Neural crest cell (in vitro differentiated cells): ENCODE measurements around the gene CCDC71L. TPM values are rescaled to one million over a fixed set of nuclear protein-coding genes. Genes with fewer than 3 reads are reported as not detected.
"Not testable (repeated sequence)": the region's sequence is repeated elsewhere in the genome, so short reads cannot be mapped to it uniquely, and the experiment has no call there.

ENCODE experiments used
- DNase-seq: peaks from one replicate; pipeline ENCODE4 v3.0.0; 2021; ENCODE audit warnings: low read depth, mixed read lengths, low spot score
- H3K27ac Mint-ChIP-seq: one replicate; pipeline ENCODE4 v1.8.0; 2021; ENCODE audit warnings: mild to moderate bottlenecking, mixed read lengths; ENCODE audit not compliant: unreplicated experiment
- H3K27me3 Mint-ChIP-seq: 2 replicates; pipeline ENCODE4 v1.8.0; 2021; ENCODE audit warnings: low read depth, mild to moderate bottlenecking, mixed read lengths
- H3K36me3 Mint-ChIP-seq: 2 replicates; pipeline ENCODE4 v1.8.0; 2021; ENCODE audit warnings: low read depth, mild to moderate bottlenecking, mixed read lengths
- H3K4me1 Mint-ChIP-seq: 2 replicates; pipeline ENCODE4 v1.8.0; 2021; ENCODE audit warnings: mixed read lengths
- H3K4me3 Mint-ChIP-seq: one replicate; pipeline ENCODE4 v1.8.0; 2021; ENCODE audit warnings: mild to moderate bottlenecking, mixed read lengths
- H3K9me3 Mint-ChIP-seq: 2 replicates; pipeline ENCODE4 v1.8.0; 2021; ENCODE audit warnings: mixed read lengths
- long read RNA-seq: library from polyadenylated mRNA; unstranded; transcript quantifications from one replicate; pipeline ENCODE4 v2.0.0, GENCODE V29; 2020
- total RNA-seq: library from RNA; stranded (reverse); gene quantifications from 2 replicates; pipeline ENCODE4 v1.2.1, GENCODE V29; 2021
- TF ChIP-seq, protein P1 (sequence below): fragments of 200-600 bp; sonication (generic); conservative IDR thresholded peaks from 2 replicates; pipeline ENCODE4 v1.5.0; 2021; ENCODE audit warnings: antibody characterized with exemption, mild to moderate bottlenecking

The CCDC71L gene
- total RNA-seq, result 16.5 and 18.5 TPM in 2 replicates
- long read RNA-seq, partial matches to known transcripts, result 0 of 2 reads
- long read RNA-seq, other reads (novel, unspliced or antisense), result 2 of 2 reads

DNA sequence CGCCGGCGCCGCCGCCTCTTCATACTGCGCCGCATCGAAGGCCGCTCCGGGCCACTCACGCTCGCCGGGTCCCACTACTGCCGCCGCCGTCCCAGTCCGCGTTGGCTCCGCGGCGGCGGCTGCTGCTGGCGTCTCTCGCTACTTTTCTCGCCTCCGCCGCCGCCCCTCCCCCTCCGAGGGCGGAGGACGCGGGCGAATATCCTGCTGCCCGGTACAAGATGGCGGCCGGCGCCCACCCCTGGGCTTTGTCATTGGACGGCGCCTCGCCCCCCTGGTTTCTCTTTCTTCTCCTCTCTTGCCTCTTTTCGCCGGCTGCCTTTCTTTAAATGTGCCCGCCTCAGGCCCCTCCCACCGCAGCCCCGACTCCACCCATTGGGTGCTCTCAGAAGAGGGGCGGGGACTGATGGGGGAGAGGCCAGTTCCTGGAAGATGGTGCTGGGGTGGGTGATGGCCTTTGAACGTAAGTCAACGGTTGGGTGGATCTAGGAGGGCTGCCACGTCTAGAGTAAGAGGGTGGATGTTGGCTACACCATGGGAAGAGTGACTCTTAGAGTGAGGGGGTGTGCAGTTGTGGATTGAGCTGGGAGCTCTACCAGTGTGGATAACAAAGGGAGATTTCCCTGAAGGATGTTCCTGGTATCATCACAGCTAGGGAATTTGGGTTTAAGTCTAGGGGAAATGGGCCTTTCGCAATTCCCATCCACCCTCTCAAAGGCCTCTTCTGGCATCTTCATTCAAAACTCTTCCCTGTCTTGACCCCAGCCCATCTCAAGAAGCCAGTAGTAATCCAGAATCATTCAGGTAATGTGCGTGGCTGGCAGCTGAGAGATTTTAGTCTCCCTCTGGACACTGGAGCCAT is at the start of gene CCDC71L:
Gene CCDC71L (minus strand): TSS at position 297 of the 859 bp plus-strand sequence. CDS start 262 bp downstream, at position 35.
- peak within 1 kb of the TSS; percentile 93 for H3K27ac Mint-ChIP-seq
- TF ChIP-seq, protein P1, sequence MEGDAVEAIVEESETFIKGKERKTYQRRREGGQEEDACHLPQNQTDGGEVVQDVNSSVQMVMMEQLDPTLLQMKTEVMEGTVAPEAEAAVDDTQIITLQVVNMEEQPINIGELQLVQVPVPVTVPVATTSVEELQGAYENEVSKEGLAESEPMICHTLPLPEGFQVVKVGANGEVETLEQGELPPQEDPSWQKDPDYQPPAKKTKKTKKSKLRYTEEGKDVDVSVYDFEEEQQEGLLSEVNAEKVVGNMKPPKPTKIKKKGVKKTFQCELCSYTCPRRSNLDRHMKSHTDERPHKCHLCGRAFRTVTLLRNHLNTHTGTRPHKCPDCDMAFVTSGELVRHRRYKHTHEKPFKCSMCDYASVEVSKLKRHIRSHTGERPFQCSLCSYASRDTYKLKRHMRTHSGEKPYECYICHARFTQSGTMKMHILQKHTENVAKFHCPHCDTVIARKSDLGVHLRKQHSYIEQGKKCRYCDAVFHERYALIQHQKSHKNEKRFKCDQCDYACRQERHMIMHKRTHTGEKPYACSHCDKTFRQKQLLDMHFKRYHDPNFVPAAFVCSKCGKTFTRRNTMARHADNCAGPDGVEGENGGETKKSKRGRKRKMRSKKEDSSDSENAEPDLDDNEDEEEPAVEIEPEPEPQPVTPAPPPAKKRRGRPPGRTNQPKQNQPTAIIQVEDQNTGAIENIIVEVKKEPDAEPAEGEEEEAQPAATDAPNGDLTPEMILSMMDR, result no peak
- H3K36me3 Mint-ChIP-seq, result peaks cover 3% of the 10 kb centered on the region
- peaks cover 25% of the 10 kb centered on the region for H3K4me1 Mint-ChIP-seq
- peak within 1 kb of the TSS; percentile 93 for H3K4me3 Mint-ChIP-seq
- H3K9me3 Mint-ChIP-seq, result peaks cover 3% of the 10 kb centered on the region
- DNase-seq, result peak; percentile 84
- H3K27me3 Mint-ChIP-seq, result peaks cover 2% of the 10 kb centered on the region

DNA sequence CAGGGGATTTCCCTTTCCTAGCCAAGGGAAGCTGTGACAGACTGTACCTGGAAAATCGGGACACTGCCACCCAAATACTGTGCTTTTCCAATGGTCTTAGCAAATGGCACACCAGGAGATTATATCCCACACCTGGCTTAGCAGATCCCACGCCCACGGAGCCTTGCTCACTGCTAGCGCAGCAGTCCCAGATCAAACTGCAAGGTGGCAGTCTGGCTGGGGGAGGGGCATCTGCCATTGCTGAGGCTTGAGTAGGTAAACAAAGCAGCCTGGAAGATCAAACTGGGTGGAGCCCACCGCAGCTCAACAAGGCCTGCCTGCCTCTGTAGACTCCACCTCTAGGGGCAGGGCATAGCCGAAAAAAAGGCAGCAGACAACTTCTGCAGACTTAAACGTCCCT is 48.6 kb upstream of the CCDC71L start:
- H3K27me3 Mint-ChIP-seq, DNase-seq, H3K36me3 Mint-ChIP-seq, H3K4me3 Mint-ChIP-seq, H3K4me1 Mint-ChIP-seq, H3K9me3 Mint-ChIP-seq, H3K27ac Mint-ChIP-seq: not testable (repeated sequence)

DNA sequence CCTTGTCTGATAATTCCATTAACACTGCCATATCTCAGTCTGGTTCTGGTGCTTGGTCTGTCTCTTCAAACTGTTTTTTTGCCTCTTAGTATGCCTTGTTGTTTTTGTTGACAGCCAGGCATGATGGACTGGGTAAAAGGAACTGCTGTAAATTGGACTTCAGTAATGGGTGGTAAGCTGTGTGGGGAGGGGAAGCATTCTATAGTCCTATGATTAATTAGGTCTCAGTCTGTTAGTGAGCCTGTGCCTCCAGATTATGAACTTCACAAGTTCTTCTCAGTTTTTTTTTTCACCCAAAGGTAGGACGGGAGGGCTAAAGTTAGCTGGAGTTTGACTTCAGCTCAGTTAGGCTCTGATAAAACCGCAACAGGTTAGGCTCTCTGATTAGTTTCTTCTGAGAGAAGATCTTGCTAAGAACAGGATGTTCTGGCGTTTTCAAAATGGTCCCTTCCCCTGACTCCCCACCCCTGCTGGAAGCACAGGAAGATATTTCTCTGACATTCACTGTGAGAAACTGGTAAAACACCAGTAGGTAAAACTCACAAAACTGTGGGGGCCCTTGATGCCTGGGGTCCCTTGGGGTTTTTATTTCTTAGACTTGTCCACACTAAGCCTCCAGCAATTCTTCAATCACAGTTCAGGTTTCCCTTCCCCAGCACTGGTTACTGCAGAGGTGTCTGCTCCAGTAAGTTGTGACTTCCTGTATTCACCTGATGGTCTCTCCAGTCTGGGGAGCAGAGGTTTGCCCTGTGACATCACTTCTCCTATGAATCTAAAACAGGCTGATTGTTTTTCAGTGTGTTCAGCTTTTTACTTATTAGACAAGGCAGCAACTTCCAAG is 43.3 kb upstream of the CCDC71L start:
- no peaks in the 10 kb centered on the region for H3K27me3 Mint-ChIP-seq
- DNase-seq, result no peak
- TF ChIP-seq, protein P1, result no peak
- H3K27ac Mint-ChIP-seq, result no peak overlapping the region
- H3K4me1 Mint-ChIP-seq, result no peaks in the 10 kb centered on the region
- H3K36me3 Mint-ChIP-seq, result no peaks in the 10 kb centered on the region
- H3K9me3 Mint-ChIP-seq, result no peaks in the 10 kb centered on the region
- no peak overlapping the region for H3K4me3 Mint-ChIP-seq

DNA sequence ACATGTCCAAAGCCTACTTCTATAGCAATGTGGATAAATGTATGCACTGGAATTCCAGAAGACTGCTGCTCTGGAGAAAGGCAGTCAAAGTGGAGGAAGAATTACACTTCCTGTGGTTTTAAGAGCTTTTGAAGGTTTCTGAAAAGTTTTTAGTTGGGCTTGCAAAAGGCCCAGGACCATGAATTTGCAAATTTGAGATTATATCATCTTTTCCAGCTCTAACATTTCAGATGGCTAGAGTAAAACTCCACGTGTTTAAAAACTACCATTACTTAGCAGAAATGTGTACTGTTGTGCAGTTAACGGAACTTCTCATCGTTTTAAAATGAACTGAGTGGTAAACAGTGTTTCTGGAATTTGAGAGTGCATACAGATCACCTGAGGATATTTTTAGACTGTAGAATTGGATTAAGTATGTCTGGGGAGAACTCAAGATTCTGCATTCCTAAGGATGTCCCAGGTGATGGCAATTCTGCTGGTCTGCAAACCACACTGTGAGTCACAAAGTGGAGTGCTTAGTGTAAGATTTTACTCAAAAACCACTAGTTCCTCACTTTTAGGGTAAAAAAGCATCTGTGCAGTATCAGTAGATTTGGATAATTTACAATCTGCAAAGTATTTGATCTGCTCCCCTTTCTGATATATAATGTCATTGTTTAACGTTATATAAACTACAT is 32.9 kb upstream of the CCDC71L start:
- no peak for DNase-seq
- Mint-ChIP-seq H3K27ac (no peak overlapping the region), H3K27me3 (no peaks in the 10 kb centered on the region), H3K4me1 (peaks cover 6% of the 10 kb centered on the region), H3K4me3 (no peak overlapping the region), H3K9me3 (peaks cover 9% of the 10 kb centered on the region), H3K36me3 (peaks cover 3% of the 10 kb centered on the region)
- TF ChIP-seq, protein P1, result no peak

DNA sequence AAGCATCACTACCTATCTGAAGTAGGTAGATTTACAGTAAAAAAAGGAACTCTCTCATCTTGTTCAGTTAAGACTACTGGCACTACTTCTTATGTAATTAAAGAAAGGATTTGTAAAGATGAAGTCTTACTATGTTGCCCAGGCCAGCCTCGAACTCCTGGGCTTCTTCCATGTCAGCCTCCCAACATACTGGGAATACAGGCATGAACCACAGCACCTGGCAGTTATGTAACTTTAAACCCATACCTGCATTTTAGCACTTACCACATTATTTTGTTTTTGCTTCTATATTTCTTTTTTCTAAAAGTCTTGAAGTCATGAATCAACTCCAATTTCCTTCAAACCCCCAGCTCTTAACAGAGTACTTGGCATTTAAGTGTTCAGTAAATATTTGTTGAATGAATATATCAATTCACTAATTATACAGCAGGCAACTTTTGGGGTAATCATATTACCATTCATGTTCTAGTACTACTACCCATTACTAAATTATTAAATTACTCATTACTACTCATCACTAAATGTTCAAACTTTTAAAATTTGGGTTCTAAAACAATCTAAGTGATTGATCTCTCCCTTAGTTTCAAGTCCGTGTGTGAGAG is 31.6 kb upstream of the CCDC71L start:
- DNase-seq, result no peak
- Mint-ChIP-seq H3K36me3 (peaks cover under 1% of the 10 kb centered on the region), H3K27me3 (peaks cover 1% of the 10 kb centered on the region), H3K27ac (no peak overlapping the region), H3K4me3 (no peak overlapping the region), H3K4me1 (peaks cover 6% of the 10 kb centered on the region), H3K9me3 (peaks cover 6% of the 10 kb centered on the region)
- TF ChIP-seq, protein P1, result no peak

DNA sequence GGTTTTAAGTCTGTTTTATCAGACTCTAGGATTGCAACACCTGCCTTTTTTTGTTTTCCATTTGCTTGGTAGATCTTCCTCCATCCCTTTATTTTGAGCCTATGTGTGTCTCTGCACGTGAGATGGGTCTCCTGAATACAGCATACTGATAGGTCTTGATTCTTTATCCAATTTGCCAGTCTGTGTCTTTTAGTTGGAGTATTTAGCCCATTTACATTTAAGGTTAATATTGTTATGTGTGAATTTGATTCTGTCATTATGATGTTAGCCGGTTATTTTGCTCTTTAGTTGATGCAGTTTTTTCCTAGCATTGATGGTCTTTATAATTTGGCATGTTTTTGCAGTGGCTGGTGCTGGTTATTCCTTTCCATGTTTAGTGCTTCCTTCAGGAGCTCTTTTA is 27.2 kb upstream of the CCDC71L start:
- DNase-seq, H3K4me3 Mint-ChIP-seq, H3K9me3 Mint-ChIP-seq, H3K36me3 Mint-ChIP-seq, H3K4me1 Mint-ChIP-seq, H3K27ac Mint-ChIP-seq, H3K27me3 Mint-ChIP-seq: not testable (repeated sequence)
